SK-N-MC (cell line): ENCODE results near the gene EPN2.

Experiments used
- FOXP2 ChIP-seq: optimal IDR thresholded peaks from 2 replicates; pipeline ENCODE3; 2011; ENCODE audit warnings: mild to moderate bottlenecking, moderate library complexity; ENCODE audit not compliant: insufficient read depth; ENCODE audit errors: extremely low read length, control extremely low read depth
- POLR2AphosphoS5 ChIP-seq: IDR thresholded peaks from 2 replicates; pipeline ENCODE4 v1.6.1; 2012; ENCODE audit warnings: mild to moderate bottlenecking, low read depth, low read length, borderline replicate concordance

GRCh38 chr17:19330271-19330670 is 93.1 kb downstream of the EPN2 start:
- no peak for TF ChIP-seq POLR2AphosphoS5
- no peak for TF ChIP-seq FOXP2
